Measurements from ENCODE around the gene PARD6A. TPM values are rescaled to one million over a fixed set of nuclear protein-coding genes. Genes with fewer than 3 reads are reported as not detected.

The PARD6A gene
- total RNA-seq, 1 donor from 2014 or later, result 7.5 TPM

DNA sequence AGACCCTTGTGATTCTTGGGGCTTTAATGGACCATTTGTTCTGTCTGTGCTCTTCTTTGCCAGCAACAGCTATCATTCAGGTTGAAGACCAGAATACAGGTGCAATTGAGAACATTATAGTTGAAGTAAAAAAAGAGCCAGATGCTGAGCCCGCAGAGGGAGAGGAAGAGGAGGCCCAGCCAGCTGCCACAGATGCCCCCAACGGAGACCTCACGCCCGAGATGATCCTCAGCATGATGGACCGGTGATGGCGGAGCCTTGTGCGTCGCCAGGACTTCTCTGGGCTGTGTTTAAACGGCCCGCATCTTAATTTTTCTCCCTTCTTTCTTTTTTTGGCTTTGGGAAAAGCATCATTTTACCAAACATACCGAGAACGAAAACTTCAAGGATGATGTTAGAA is 23.1 kb upstream of the PARD6A start:
- Mint-ChIP-seq H3K36me3 (ENCODE audit: low read depth) (peaks cover 10% of the 10 kb centered on the region), H3K27ac (ENCODE audit: unreplicated experiment) (no peak overlapping the region)
- TF ChIP-seq, protein P1, sequence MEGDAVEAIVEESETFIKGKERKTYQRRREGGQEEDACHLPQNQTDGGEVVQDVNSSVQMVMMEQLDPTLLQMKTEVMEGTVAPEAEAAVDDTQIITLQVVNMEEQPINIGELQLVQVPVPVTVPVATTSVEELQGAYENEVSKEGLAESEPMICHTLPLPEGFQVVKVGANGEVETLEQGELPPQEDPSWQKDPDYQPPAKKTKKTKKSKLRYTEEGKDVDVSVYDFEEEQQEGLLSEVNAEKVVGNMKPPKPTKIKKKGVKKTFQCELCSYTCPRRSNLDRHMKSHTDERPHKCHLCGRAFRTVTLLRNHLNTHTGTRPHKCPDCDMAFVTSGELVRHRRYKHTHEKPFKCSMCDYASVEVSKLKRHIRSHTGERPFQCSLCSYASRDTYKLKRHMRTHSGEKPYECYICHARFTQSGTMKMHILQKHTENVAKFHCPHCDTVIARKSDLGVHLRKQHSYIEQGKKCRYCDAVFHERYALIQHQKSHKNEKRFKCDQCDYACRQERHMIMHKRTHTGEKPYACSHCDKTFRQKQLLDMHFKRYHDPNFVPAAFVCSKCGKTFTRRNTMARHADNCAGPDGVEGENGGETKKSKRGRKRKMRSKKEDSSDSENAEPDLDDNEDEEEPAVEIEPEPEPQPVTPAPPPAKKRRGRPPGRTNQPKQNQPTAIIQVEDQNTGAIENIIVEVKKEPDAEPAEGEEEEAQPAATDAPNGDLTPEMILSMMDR (conservative IDR thresholded peaks at IDR 0.05), result no peak

DNA sequence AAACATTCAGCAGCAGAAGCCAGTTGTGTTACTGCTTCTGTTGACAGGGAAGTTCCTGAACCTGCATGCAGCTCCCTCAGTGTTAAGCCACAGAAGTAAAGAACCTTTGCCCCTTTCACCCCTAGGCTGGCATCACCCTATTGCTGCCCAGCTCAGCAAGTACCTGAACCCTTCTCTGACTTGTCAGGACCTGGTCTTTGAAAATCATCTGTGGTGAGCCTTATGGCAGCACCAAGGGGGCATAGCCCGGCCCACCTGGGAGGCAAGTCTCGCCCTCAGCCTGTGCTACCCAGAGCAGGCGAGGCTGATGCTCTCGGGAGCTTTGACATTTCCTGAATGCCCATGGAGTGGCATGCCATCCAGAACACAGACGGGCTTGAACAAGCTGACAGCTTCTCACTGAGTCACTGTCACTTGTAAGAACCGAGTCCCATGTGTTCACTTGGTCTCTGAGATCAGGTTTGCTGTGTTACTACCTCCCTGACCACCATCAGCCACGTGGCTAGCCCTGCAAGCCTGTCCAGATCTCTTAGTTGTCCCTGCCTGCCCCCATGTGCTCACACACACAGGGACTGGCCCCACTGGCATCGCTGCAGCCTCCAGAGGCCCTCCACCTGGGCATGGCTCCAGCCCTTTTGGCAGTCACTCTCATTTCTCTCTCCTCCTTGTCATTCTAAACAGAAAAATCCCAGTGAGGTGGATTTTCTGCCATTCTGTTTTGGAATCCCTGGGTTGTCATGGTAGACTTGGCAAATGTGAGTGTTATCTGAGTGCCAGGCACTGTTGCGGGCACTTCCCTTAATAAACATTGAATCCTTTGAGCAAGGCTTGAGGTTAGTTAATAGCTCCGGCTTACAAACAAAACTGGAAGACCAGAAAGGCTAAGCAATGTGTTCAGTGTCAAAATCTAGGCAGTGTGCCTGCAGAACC is 18.7 kb upstream of the PARD6A start:
- peaks cover 6% of the 10 kb centered on the region for H3K36me3 Mint-ChIP-seq (ENCODE audit: low read depth)
- no peak for DNase-seq (ENCODE audit: low read depth, low spot score)
- H3K27me3 Mint-ChIP-seq (ENCODE audit: low read depth), result peaks cover 26% of the 10 kb centered on the region
- TF ChIP-seq, protein P1 (conservative IDR thresholded peaks at IDR 0.05), result no peak
- no peak overlapping the region for H3K4me3 Mint-ChIP-seq
- no peaks in the 10 kb centered on the region for H3K4me1 Mint-ChIP-seq
- no peaks in the 10 kb centered on the region for H3K9me3 Mint-ChIP-seq
- no peak overlapping the region for H3K27ac Mint-ChIP-seq (ENCODE audit: unreplicated experiment)

More for the DNA sequence above, 23.1 kb upstream of the PARD6A start:
- Mint-ChIP-seq H3K27me3 (ENCODE audit: low read depth) (no peaks in the 10 kb centered on the region), H3K4me1 (no peaks in the 10 kb centered on the region), H3K4me3 (no peak overlapping the region), H3K9me3 (no peaks in the 10 kb centered on the region)
- DNase-seq (ENCODE audit: low read depth, low spot score), result no peak

DNA sequence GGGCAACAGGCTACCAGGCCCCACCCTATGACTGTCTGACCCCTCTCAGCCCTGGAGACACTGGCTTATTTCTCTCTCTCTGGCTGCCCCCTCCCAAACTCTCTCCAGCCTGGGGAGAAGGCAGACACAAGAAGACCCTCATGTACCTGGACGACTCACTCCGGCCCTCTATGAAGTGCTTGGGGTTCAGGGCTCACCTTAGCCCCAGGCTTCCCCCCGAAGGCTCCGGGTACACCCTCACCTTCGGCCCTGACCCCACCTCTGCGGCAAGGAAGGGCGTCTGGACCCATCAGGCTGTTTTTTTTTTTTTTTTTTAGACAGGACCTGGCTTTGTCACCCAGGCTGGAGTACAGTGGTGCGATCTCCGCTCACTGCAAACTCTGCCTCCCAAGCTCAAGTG is 16.7 kb upstream of the PARD6A start:
- Mint-ChIP-seq H3K27ac (ENCODE audit: unreplicated experiment) (no peak overlapping the region), H3K4me3 (peak overlapping the region; percentile 19)

DNA sequence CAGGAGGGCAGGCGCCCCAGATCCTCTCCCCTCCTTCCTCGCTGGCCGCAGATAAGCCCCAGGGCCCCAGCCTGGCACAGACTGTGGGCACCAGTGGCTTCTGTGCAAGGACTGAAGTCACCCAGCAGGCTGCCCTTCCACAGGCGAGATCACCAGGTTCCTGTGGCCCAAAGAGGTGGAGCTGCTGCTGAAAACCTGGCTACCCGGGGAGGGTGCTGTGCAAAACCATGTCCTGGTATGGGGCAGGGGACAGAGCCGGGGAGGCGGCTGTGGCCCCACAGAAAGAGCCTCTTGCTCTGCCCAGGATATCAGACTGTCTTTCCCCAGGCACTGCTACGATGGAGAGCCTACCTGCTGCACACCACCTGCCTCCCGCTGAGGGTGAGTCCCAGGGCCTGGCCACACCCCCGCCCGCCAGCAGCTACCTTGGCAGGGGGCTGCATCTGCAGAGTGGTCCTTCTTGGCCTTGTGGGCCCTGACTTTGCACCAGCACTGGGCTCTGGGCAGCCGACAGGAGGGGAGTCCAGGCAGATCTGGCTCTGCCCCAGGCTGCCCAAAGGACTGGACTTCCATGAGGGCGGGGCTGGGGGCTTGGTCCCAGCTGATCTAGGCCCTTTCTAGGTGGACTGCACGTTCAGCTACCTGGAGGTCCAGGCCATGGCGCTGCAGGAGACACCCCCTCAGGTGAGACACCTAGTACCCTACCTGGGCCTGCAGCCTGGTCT is 15.2 kb upstream of the PARD6A start:
- Mint-ChIP-seq H3K4me3 (no peak overlapping the region), H3K9me3 (no peaks in the 10 kb centered on the region), H3K27ac (ENCODE audit: unreplicated experiment) (no peak overlapping the region), H3K27me3 (ENCODE audit: low read depth) (peaks cover 39% of the 10 kb centered on the region), H3K36me3 (ENCODE audit: low read depth) (no peaks in the 10 kb centered on the region), H3K4me1 (peaks cover 9% of the 10 kb centered on the region)
- DNase-seq (ENCODE audit: low read depth, low spot score), result no peak
- TF ChIP-seq, protein P1 (conservative IDR thresholded peaks at IDR 0.05), result no peak

More for the DNA sequence above, 16.7 kb upstream of the PARD6A start:
- Mint-ChIP-seq H3K36me3 (ENCODE audit: low read depth) (peaks cover 1% of the 10 kb centered on the region), H3K27me3 (ENCODE audit: low read depth) (peaks cover 26% of the 10 kb centered on the region), H3K4me1 (no peaks in the 10 kb centered on the region), H3K9me3 (no peaks in the 10 kb centered on the region)
- TF ChIP-seq, protein P1 (conservative IDR thresholded peaks at IDR 0.05), result no peak
- DNase-seq (ENCODE audit: low read depth, low spot score), result no peak

DNA sequence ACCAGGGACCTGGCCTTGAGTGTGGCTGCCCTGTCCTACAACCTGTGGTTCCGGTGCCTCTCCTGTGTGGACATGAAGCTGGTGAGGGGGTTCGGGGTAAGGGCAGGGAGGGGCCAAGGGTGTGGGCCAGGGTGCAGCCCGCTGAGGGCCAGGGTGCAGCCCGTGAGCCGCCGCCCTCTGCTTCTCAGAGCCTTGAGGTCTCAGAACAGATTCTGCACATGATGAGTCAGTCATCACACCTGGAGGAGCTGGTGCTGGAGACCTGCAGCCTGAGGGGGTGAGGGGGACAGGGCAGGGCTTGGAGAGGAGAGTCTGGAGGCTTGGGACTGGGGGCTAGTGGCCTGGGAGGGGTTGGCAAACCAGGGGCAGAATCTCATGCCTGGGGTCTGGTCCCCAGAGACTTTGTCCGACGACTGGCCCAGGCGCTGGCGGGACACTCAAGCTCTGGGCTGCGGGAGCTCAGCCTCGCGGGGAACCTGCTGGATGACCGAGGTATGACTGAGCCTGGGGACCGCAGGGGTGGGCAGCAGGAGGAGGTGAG is 13.6 kb upstream of the PARD6A start:
- H3K4me3 Mint-ChIP-seq, result no peak overlapping the region
- no peak overlapping the region for H3K27ac Mint-ChIP-seq (ENCODE audit: unreplicated experiment)
- TF ChIP-seq, protein P1 (conservative IDR thresholded peaks at IDR 0.05), result no peak
- no peaks in the 10 kb centered on the region for H3K36me3 Mint-ChIP-seq (ENCODE audit: low read depth)
- DNase-seq (ENCODE audit: low read depth, low spot score), result no peak
- peaks cover 17% of the 10 kb centered on the region for H3K4me1 Mint-ChIP-seq
- peaks cover 55% of the 10 kb centered on the region for H3K27me3 Mint-ChIP-seq (ENCODE audit: low read depth)
- no peaks in the 10 kb centered on the region for H3K9me3 Mint-ChIP-seq
